Colonic mucosa (tissue), 4 donors: Measurements from ENCODE around the gene ACADM. TPM values are rescaled to one million over a fixed set of nuclear protein-coding genes. Genes with fewer than 3 reads are reported as not detected.

Source experiments
- DNase-seq: peaks from one replicate; pipeline ENCODE4 v3.0.0-alpha.2; 2020
- H3K27ac ChIP-seq: fragments of 200-600 bp; one replicate; pipeline ENCODE4 v1.8.0; 2021
- H3K27me3 ChIP-seq: fragments of 200-600 bp; one replicate; pipeline ENCODE4 v1.8.0; 2021
- H3K36me3 ChIP-seq: fragments of 200-600 bp; one replicate; pipeline ENCODE4 v1.8.0; 2021
- H3K4me1 ChIP-seq: fragments of 200-600 bp; one replicate; pipeline ENCODE4 v1.8.0; 2021; ENCODE audit warnings: mild to moderate bottlenecking
- H3K4me3 ChIP-seq: fragments of 200-600 bp; one replicate; pipeline ENCODE4 v1.8.0; 2021
- H3K9ac ChIP-seq, 2 donors: one replicate each; pipeline ENCODE4 v1.7.0; 2013; ENCODE audit warnings: control low read depth in 2 of 2, low read depth in 2 of 2, low read length in 2 of 2
- H3K9me3 ChIP-seq: fragments of 200-600 bp; one replicate; pipeline ENCODE4 v1.8.0; 2021
- intact Hi-C: fragments of 100-400 bp; cut with DNase I; formaldehyde crosslinking; loops from one replicate; pipeline ENCODE4 v1.14.1; 2022
- total RNA-seq, 2 donors: library from RNA; stranded (reverse); fragmentation: NEBNext Ultra II Directional in 1 of 2; extraction: Animal tissue kit (Norgen Biotek cat#: 25700) in 1 of 2; gene quantifications; one replicate each; pipeline ENCODE4 v1.2.1, GENCODE V29; 2021
- TF ChIP-seq, protein P1 (sequence below): fragments of 200-600 bp; IDR thresholded peaks from one replicate; pipeline ENCODE4 v1.8.0; 2022; ENCODE audit warnings: antibody characterized with exemption, mild to moderate bottlenecking
- donor health status: healthy.
- donor health status: DM: no; HTN: no; CAD: no.
- donor health status: DM: no; HTN: no; CAD: no.

The ACADM gene
- total RNA-seq, 2 donors from 2014 or later: 38.2 to 68.9 TPM

GRCh38 chr1:75791022-75791421 is 66.5 kb downstream of the ACADM start:
- TF ChIP-seq, protein P1, sequence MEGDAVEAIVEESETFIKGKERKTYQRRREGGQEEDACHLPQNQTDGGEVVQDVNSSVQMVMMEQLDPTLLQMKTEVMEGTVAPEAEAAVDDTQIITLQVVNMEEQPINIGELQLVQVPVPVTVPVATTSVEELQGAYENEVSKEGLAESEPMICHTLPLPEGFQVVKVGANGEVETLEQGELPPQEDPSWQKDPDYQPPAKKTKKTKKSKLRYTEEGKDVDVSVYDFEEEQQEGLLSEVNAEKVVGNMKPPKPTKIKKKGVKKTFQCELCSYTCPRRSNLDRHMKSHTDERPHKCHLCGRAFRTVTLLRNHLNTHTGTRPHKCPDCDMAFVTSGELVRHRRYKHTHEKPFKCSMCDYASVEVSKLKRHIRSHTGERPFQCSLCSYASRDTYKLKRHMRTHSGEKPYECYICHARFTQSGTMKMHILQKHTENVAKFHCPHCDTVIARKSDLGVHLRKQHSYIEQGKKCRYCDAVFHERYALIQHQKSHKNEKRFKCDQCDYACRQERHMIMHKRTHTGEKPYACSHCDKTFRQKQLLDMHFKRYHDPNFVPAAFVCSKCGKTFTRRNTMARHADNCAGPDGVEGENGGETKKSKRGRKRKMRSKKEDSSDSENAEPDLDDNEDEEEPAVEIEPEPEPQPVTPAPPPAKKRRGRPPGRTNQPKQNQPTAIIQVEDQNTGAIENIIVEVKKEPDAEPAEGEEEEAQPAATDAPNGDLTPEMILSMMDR: no peak
- intact Hi-C loops: no loop called here
- Histone ChIP-seq H3K4me3 (no peak overlapping the region), H3K27ac (peak overlapping the region; percentile 71), H3K27me3 (no peaks in the 10 kb centered on the region), H3K9ac (no peak overlapping the region), H3K4me1 (no peaks in the 10 kb centered on the region), H3K9me3 (no peaks in the 10 kb centered on the region), H3K36me3 (peaks cover 10% of the 10 kb centered on the region)
- DNase-seq: no peak

- Histone ChIP-seq H3K27me3 (no peaks in the 10 kb centered on the region), H3K4me3 (no peak overlapping the region), H3K9ac (no peak overlapping the region), H3K36me3 (peaks cover 10% of the 10 kb centered on the region), H3K4me1 (no peaks in the 10 kb centered on the region), H3K27ac (no peak overlapping the region), H3K9me3 (no peaks in the 10 kb centered on the region)
- intact Hi-C loops: no loop called here
- no peak for DNase-seq
- TF ChIP-seq, protein P1: no peak
Observed at GRCh38 chr1:75792091-75792490, 67.6 kb downstream of the ACADM start.

GRCh38 chr1:75794382-75794781 is 69.9 kb downstream of the ACADM start:
- DNase-seq: no peak
- intact Hi-C loops: no loop called here
- Histone ChIP-seq H3K4me1 (no peaks in the 10 kb centered on the region), H3K9me3 (no peaks in the 10 kb centered on the region), H3K9ac (no peak overlapping the region), H3K36me3 (peaks cover 10% of the 10 kb centered on the region), H3K4me3 (no peak overlapping the region), H3K27ac (no peak overlapping the region), H3K27me3 (no peaks in the 10 kb centered on the region)
- TF ChIP-seq, protein P1: no peak

GRCh38 chr1:75795703-75796193 is 71.2 kb downstream of the ACADM start:
- no peak overlapping the region for H3K9ac ChIP-seq
- H3K27me3 ChIP-seq: no peaks in the 10 kb centered on the region
- DNase-seq: no peak
- H3K9me3 ChIP-seq: no peaks in the 10 kb centered on the region
- no peak overlapping the region for H3K4me3 ChIP-seq
- H3K4me1 ChIP-seq: no peaks in the 10 kb centered on the region
- TF ChIP-seq, protein P1: no peak
- intact Hi-C loops: no loop called here
- H3K27ac ChIP-seq: no peak overlapping the region
- H3K36me3 ChIP-seq: peaks cover 10% of the 10 kb centered on the region

DNA sequence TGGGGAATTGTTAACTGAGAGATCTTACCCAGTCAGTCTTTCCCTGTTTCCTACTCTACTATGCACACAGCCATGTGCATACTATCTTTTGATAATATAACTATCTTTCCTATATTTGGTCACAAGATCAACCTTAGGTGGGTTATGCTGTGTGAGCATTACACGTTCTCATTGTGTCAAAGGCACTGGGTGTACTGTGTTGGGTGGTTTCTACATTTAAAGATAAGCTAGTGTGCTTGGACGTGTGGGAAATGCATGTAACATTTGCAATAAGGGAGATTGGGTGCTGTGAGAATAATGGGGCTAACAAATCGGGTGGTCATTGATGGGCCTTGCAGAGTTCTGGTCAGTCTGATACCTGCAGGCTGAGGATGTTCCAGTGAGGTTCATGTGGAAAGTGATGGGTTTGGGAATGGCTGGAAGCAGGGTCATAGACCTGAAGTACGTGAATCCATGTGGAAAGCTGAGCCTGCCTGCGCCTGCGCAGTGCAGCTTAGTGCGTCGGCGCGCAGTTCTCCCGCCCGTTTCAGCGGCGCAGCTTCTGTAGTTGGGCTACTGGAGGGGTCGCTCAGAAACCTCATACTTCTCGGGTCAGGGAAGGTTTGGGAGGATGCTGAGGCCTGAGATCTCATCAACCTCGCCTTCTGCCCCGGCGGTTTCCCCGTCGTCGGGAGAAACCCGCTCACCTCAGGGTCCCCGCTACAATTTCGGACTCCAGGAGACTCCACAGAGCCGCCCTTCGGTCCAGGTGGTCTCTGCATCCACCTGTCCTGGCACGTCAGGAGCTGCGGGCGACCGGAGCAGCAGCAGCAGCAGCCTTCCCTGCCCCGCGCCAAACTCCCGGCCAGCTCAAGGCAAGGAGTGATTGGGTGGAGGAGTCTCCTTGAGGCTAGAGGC is 72.1 kb downstream of the ACADM start, which contains the start of gene MSH4:
TSS of gene MSH4 (plus strand) at position 507 of the 897 bp plus-strand sequence. CDS start at position 611, 104 bp downstream.
- DNase-seq: no peak
- TF ChIP-seq, protein P1: no peak
- H3K27ac ChIP-seq: no peak within 1 kb of the TSS

More for the DNA sequence above, 72.1 kb downstream of the ACADM start, which contains the start of gene MSH4:
- Histone ChIP-seq H3K9ac (no peak within 1 kb of the TSS), H3K4me1 (no peaks in the 10 kb centered on the region), H3K9me3 (no peaks in the 10 kb centered on the region), H3K4me3 (no peak within 1 kb of the TSS), H3K27me3 (no peaks in the 10 kb centered on the region), H3K36me3 (peaks cover 10% of the 10 kb centered on the region)
- intact Hi-C loops: no loop called here
